Neural cell (in vitro differentiated cells): ENCODE measurements around the gene XBP1. TPM values are rescaled to one million over a fixed set of nuclear protein-coding genes. Genes with fewer than 3 reads are reported as not detected.

Experiments used
- H2AFZ ChIP-seq: fragments of 200-600, 300-800 bp; sonication (generic), shearing (Covaris generic); 2 replicates; pipeline ENCODE4 v1.6.0; 2014; ENCODE audit warnings: low read depth, mild to moderate bottlenecking, antibody characterized with exemption, low read length, moderate library complexity
- H3F3A ChIP-seq: fragments of 200-600 bp; shearing (Covaris generic); 2 replicates; pipeline ENCODE4 v1.6.1; 2016; ENCODE audit warnings: mild to moderate bottlenecking, moderate library complexity, mixed read lengths, antibody characterized with exemption, low read length; ENCODE audit not compliant: insufficient read depth, poor library complexity, severe bottlenecking
- H3K27ac ChIP-seq: fragments of 200-600, 300-800 bp; sonication (generic), shearing (Covaris generic); 2 replicates; pipeline ENCODE4 v1.5.1; 2014; ENCODE audit warnings: mild to moderate bottlenecking, low read length, moderate library complexity
- H3K27me3 ChIP-seq: fragments of 300-800, 200-600 bp; sonication (generic), shearing (Covaris generic); 2 replicates; pipeline ENCODE4 v1.6.0; 2014; ENCODE audit warnings: mild to moderate bottlenecking, low read depth, low read length, moderate library complexity; ENCODE audit not compliant: insufficient read depth
- H3K36me3 ChIP-seq: fragments of 300-800, 200-600 bp; sonication (generic), shearing (Covaris generic); 2 replicates; pipeline ENCODE4 v1.5.1; 2014; ENCODE audit warnings: mild to moderate bottlenecking, antibody characterized with exemption, low read length, moderate library complexity; ENCODE audit not compliant: insufficient read depth
- H3K4me2 ChIP-seq: fragments of 300-800, 200-600 bp; sonication (generic), shearing (Covaris generic); 2 replicates; pipeline ENCODE4 v1.6.0; 2014; ENCODE audit warnings: mild to moderate bottlenecking, low read length
- H3K4me3 ChIP-seq: fragments of 300-800, 200-600 bp; sonication (generic), shearing (Covaris generic); 2 replicates; pipeline ENCODE4 v1.5.1; 2014; ENCODE audit warnings: mild to moderate bottlenecking, low read length, moderate library complexity
- H3K79me2 ChIP-seq: fragments of 200-600 bp; shearing (Covaris generic); replicated peaks from 2 replicates; pipeline ENCODE4 v1.6.0; 2014; ENCODE audit warnings: mild to moderate bottlenecking, low read length, moderate library complexity; ENCODE audit not compliant: insufficient read depth
- H3K9ac ChIP-seq: fragments of 300-800, 200-600 bp; sonication (generic), shearing (Covaris generic); 2 replicates; pipeline ENCODE4 v1.6.1; 2016; ENCODE audit warnings: mild to moderate bottlenecking, low read length, mixed read lengths
- H3K9me2 ChIP-seq: fragments of 200-600 bp; shearing (Covaris generic); 2 replicates; pipeline ENCODE4 v1.6.1; 2016; ENCODE audit warnings: mild to moderate bottlenecking, low read length, mixed read lengths; ENCODE audit not compliant: insufficient read depth
- H3K9me3 ChIP-seq: fragments of 200-600, 300-800 bp; sonication (generic), shearing (Covaris generic); 2 replicates; pipeline ENCODE4 v1.6.1; 2016; ENCODE audit warnings: mild to moderate bottlenecking, mixed run types, low read length, moderate library complexity, mixed read lengths
- H4K20me1 ChIP-seq: fragments of 200-600 bp; shearing (Covaris generic); 2 replicates; pipeline ENCODE4 v1.6.1; 2016; ENCODE audit warnings: mild to moderate bottlenecking, mixed run types; ENCODE audit not compliant: insufficient read depth
- EP300 ChIP-seq: fragments of 450-650 bp; conservative IDR thresholded peaks from 2 replicates; pipeline ENCODE4 v1.6.1; 2014; ENCODE audit warnings: antibody characterized with exemption, mild to moderate bottlenecking, moderate library complexity; ENCODE audit not compliant: poor library complexity, severe bottlenecking
- EZH2 ChIP-seq: fragments of 200-600, 300-800 bp; shearing (Covaris generic), sonication (generic); IDR thresholded peaks from 2 replicates; pipeline ENCODE4 v1.6.1; 2014; ENCODE audit warnings: antibody characterized with exemption, low read length, borderline replicate concordance, mild to moderate bottlenecking; ENCODE audit not compliant: insufficient read depth, poor library complexity, severe bottlenecking
- MXI1 ChIP-seq: fragments of 450-650 bp; conservative IDR thresholded peaks from 2 replicates; pipeline ENCODE4 v1.6.1; 2014; ENCODE audit warnings: antibody characterized with exemption, mild to moderate bottlenecking; ENCODE audit not compliant: poor library complexity, severe bottlenecking
- POLR2AphosphoS5 ChIP-seq: IDR thresholded peaks from 2 replicates; pipeline ENCODE4 v1.6.1; 2012
- RAD21 ChIP-seq: fragments of 450-650 bp; conservative IDR thresholded peaks from 2 replicates; pipeline ENCODE4 v1.6.1; 2014; ENCODE audit warnings: antibody characterized with exemption, mild to moderate bottlenecking, moderate library complexity
- SMC3 ChIP-seq: fragments of 450-650 bp; conservative IDR thresholded peaks from 2 replicates; pipeline ENCODE4 v1.6.1; 2014; ENCODE audit warnings: antibody characterized with exemption, mild to moderate bottlenecking, moderate library complexity; ENCODE audit not compliant: poor library complexity
- TAF1 ChIP-seq: IDR thresholded peaks from 2 replicates; pipeline ENCODE4 v1.6.1; 2012; ENCODE audit warnings: low read depth
- polyA plus RNA-seq: library from polyadenylated mRNA; depleted of rRNA; stranded (reverse); fragments of >200 nt; gene quantifications from 2 replicates; pipeline ENCODE4 v1.2.3, GENCODE V29; 2014
- TF ChIP-seq, protein P1 (sequence below): IDR thresholded peaks from 2 replicates; pipeline ENCODE4 v1.6.1; 2012; ENCODE audit warnings: borderline replicate concordance
- TF ChIP-seq, protein P2 (sequence below): fragments of 450-650 bp; IDR thresholded peaks from 2 replicates; pipeline ENCODE4 v1.5.1; 2014; ENCODE audit warnings: antibody characterized with exemption, mild to moderate bottlenecking, moderate library complexity; ENCODE audit not compliant: poor library complexity, severe bottlenecking

XBP1 gene
- polyA plus RNA-seq, 1 donor from 2014 or later: 19.0 TPM

DNA sequence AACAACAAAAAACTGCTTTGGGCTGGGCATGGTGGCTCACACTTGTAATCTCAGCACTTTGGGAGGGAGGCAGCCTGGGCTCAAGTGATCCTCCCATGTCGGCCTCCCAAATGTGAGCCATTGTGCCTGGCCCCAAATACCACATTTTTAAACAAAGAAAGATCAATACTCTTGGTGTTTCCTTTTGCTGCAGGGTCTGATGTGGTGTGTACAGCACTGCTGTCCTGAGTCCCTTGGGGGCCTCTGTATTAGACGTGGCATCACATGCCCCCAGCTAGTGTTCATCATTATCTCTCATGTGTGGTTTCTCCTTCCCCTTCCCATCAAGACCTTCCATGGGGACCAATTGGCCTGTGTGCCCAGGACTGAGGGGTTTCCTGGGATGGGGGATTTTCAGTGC is 20.5 kb upstream of the XBP1 start:
- Histone ChIP-seq H3K27ac (no peak overlapping the region), H3K9me3 (no peaks in the 10 kb centered on the region), H2AFZ (no peak overlapping the region), H3K27me3 (no peaks in the 10 kb centered on the region), H3K4me2 (no peak overlapping the region), H3K9me2 (no peaks in the 10 kb centered on the region), H3K79me2 (no peaks in the 10 kb centered on the region), H4K20me1 (no peaks in the 10 kb centered on the region), H3K4me3 (no peak overlapping the region), H3K9ac (no peak overlapping the region), H3F3A (no peaks in the 10 kb centered on the region), H3K36me3 (no peaks in the 10 kb centered on the region)
- TF ChIP-seq SMC3 (no peak), RAD21 (no peak), POLR2AphosphoS5 (no peak)
- TF ChIP-seq, protein P1, sequence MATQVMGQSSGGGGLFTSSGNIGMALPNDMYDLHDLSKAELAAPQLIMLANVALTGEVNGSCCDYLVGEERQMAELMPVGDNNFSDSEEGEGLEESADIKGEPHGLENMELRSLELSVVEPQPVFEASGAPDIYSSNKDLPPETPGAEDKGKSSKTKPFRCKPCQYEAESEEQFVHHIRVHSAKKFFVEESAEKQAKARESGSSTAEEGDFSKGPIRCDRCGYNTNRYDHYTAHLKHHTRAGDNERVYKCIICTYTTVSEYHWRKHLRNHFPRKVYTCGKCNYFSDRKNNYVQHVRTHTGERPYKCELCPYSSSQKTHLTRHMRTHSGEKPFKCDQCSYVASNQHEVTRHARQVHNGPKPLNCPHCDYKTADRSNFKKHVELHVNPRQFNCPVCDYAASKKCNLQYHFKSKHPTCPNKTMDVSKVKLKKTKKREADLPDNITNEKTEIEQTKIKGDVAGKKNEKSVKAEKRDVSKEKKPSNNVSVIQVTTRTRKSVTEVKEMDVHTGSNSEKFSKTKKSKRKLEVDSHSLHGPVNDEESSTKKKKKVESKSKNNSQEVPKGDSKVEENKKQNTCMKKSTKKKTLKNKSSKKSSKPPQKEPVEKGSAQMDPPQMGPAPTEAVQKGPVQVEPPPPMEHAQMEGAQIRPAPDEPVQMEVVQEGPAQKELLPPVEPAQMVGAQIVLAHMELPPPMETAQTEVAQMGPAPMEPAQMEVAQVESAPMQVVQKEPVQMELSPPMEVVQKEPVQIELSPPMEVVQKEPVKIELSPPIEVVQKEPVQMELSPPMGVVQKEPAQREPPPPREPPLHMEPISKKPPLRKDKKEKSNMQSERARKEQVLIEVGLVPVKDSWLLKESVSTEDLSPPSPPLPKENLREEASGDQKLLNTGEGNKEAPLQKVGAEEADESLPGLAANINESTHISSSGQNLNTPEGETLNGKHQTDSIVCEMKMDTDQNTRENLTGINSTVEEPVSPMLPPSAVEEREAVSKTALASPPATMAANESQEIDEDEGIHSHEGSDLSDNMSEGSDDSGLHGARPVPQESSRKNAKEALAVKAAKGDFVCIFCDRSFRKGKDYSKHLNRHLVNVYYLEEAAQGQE: no peak
- TF ChIP-seq, protein P2, sequence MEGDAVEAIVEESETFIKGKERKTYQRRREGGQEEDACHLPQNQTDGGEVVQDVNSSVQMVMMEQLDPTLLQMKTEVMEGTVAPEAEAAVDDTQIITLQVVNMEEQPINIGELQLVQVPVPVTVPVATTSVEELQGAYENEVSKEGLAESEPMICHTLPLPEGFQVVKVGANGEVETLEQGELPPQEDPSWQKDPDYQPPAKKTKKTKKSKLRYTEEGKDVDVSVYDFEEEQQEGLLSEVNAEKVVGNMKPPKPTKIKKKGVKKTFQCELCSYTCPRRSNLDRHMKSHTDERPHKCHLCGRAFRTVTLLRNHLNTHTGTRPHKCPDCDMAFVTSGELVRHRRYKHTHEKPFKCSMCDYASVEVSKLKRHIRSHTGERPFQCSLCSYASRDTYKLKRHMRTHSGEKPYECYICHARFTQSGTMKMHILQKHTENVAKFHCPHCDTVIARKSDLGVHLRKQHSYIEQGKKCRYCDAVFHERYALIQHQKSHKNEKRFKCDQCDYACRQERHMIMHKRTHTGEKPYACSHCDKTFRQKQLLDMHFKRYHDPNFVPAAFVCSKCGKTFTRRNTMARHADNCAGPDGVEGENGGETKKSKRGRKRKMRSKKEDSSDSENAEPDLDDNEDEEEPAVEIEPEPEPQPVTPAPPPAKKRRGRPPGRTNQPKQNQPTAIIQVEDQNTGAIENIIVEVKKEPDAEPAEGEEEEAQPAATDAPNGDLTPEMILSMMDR: no peak

DNA sequence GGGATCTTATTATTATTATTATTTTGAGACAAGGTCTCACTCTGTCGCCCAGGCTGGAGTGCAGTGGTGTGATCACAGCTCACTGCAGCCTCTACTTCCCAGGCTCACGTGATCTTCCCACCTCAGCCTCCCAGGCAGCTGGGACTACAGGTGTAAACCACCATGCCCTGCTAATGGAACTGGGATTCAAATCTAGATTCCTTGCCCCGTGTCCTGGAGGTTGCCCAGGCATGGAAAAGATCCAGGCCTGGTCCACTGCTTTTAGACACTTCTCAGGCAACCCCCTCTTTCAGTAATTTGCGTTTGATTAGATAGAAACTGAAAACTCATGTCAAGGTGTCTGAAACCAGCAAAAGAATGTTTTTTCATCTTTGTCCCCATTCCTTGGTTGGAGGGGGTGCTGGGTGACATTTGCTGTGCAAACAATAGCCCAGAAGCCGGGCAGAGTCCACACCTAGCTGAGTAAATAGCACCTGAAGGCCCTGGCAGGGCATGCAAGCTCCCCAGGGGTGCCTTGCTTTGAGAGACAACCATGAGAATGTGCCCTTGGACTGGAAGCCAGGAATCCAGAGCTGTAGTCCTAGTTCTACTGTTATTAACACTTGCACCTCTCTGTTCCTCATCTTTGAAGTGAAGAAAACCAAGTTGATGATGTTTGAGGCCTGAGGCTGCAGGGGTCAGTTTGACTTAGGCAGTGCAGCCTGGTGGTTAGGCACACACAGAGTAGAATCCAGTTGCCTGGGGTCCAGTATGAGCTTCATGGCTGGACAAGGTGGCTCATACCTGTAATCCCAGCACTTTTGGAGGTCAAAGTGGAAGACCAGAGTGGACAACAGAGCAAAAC is 19.1 kb upstream of the XBP1 start:
- no peak for TF ChIP-seq SMC3
- TF ChIP-seq, protein P2: no peak
- TF ChIP-seq, protein P1: no peak
- no peak for TF ChIP-seq EZH2
- TF ChIP-seq TAF1: no peak
- no peak for TF ChIP-seq RAD21
- no peak for TF ChIP-seq POLR2AphosphoS5
- no peak for TF ChIP-seq MXI1
- TF ChIP-seq EP300: no peak
- no peaks in the 10 kb centered on the region for H3K36me3 ChIP-seq

More for the DNA sequence above, 19.1 kb upstream of the XBP1 start:
- Histone ChIP-seq H3K4me2 (no peak overlapping the region), H3K4me3 (no peak overlapping the region), H3K9me2 (no peaks in the 10 kb centered on the region), H3K27me3 (no peaks in the 10 kb centered on the region), H3K9me3 (no peaks in the 10 kb centered on the region), H3K79me2 (no peaks in the 10 kb centered on the region), H3K27ac (no peak overlapping the region), H3F3A (no peaks in the 10 kb centered on the region), H4K20me1 (no peaks in the 10 kb centered on the region), H2AFZ (no peak overlapping the region), H3K9ac (no peak overlapping the region)
